Astrocyte (in vitro differentiated cells and primary cell): ENCODE results near the gene S100A1. TPM values are rescaled to one million over a fixed set of nuclear protein-coding genes. Genes with fewer than 3 reads are reported as not detected.

ENCODE experiments used
- DNase-seq: peaks from one replicate; pipeline ENCODE4 v3.0.0-alpha.2; 2010; ENCODE audit warnings: low read depth
- FAIRE-seq: peaks from 2 replicates; lab custom pipeline; 2011; peaks lifted over from hg19 to GRCh38; lab: Jason Lieb, UNC
- H2AFZ ChIP-seq: 2 replicates; pipeline ENCODE4 v1.6.0; 2012; ENCODE audit warnings: low read depth, low read length, inconsistent platforms
- H3K27ac ChIP-seq: 2 replicates; pipeline ENCODE4 v1.5.1; 2011; ENCODE audit warnings: low read depth, low read length, inconsistent platforms
- H3K27me3 ChIP-seq: 2 replicates; pipeline ENCODE4 v1.6.0; 2011; ENCODE audit warnings: low read length, inconsistent platforms; ENCODE audit not compliant: insufficient read depth
- H3K36me3 ChIP-seq: 2 replicates; pipeline ENCODE4 v1.5.1; 2011; ENCODE audit warnings: low read length, inconsistent platforms; ENCODE audit not compliant: insufficient read depth
- H3K4me1 ChIP-seq: 2 replicates; pipeline ENCODE4 v1.5.1; 2011; ENCODE audit warnings: low read length, inconsistent platforms; ENCODE audit not compliant: insufficient read depth
- H3K4me2 ChIP-seq: 2 replicates; pipeline ENCODE4 v1.6.0; 2012; ENCODE audit warnings: low read length, inconsistent platforms
- H3K4me3 ChIP-seq: 2 replicates; pipeline ENCODE4 v1.5.1; 2011; ENCODE audit warnings: low read depth, mild to moderate bottlenecking, low read length, inconsistent platforms; ENCODE audit not compliant: insufficient read depth
- H3K79me2 ChIP-seq: 2 replicates; pipeline ENCODE4 v1.6.0; 2012; ENCODE audit warnings: mild to moderate bottlenecking, low read length, inconsistent platforms; ENCODE audit not compliant: insufficient read depth
- H3K9ac ChIP-seq: 2 replicates; pipeline ENCODE4 v1.6.0; 2012; ENCODE audit warnings: mild to moderate bottlenecking, low read length, inconsistent platforms
- H3K9me3 ChIP-seq: 2 replicates; pipeline ENCODE4 v1.5.1; 2012; ENCODE audit warnings: low read depth, mild to moderate bottlenecking, low read length, inconsistent platforms; ENCODE audit not compliant: insufficient read depth
- H4K20me1 ChIP-seq: 2 replicates; pipeline ENCODE4 v1.6.0; 2012; ENCODE audit warnings: low read length, inconsistent platforms; ENCODE audit not compliant: insufficient read depth
- H3K27ac Mint-ChIP-seq: one replicate; pipeline ENCODE4 v1.8.0; 2021; ENCODE audit warnings: mild to moderate bottlenecking, mixed read lengths; ENCODE audit not compliant: unreplicated experiment
- H3K27me3 Mint-ChIP-seq: one replicate; pipeline ENCODE4 v1.8.0; 2021; ENCODE audit warnings: low read depth, mixed read lengths; ENCODE audit not compliant: unreplicated experiment
- H3K36me3 Mint-ChIP-seq: one replicate; pipeline ENCODE4 v1.8.0; 2021; ENCODE audit warnings: low read depth, mixed read lengths; ENCODE audit not compliant: unreplicated experiment
- H3K4me1 Mint-ChIP-seq: one replicate; pipeline ENCODE4 v1.8.0; 2021; ENCODE audit warnings: low read depth, mixed read lengths; ENCODE audit not compliant: unreplicated experiment
- H3K4me3 Mint-ChIP-seq: one replicate; pipeline ENCODE4 v1.8.0; 2021; ENCODE audit warnings: mild to moderate bottlenecking, moderate library complexity, mixed read lengths; ENCODE audit not compliant: unreplicated experiment
- H3K9me3 Mint-ChIP-seq: one replicate; pipeline ENCODE4 v1.8.0; 2021; ENCODE audit warnings: mild to moderate bottlenecking, mixed read lengths; ENCODE audit not compliant: unreplicated experiment
- EZH2 ChIP-seq: IDR thresholded peaks from 2 replicates; pipeline ENCODE4 v1.6.1; 2012; ENCODE audit warnings: mild to moderate bottlenecking, low read length, inconsistent platforms; ENCODE audit not compliant: insufficient read depth
- total RNA-seq: library from RNA; stranded (reverse); gene quantifications from 2 replicates; pipeline ENCODE4 v1.2.1, GENCODE V29; 2021
- TF ChIP-seq, protein P1 (sequence below): IDR thresholded peaks from 2 replicates; pipeline ENCODE4 v1.5.1; 2011; ENCODE audit warnings: low read depth, mild to moderate bottlenecking, inconsistent platforms, low read length, moderate library complexity; ENCODE audit not compliant: insufficient read depth

The S100A1 gene
- total RNA-seq, 1 donor from 2014 or later, result 1.7 TPM

GRCh38 chr1:153649137-153649862, 21.1 kb downstream of the S100A1 start:
- H3K27ac ChIP-seq, result no peak overlapping the region
- peaks cover 9% of the 10 kb centered on the region for H3K4me1 Mint-ChIP-seq
- TF ChIP-seq, protein P1, sequence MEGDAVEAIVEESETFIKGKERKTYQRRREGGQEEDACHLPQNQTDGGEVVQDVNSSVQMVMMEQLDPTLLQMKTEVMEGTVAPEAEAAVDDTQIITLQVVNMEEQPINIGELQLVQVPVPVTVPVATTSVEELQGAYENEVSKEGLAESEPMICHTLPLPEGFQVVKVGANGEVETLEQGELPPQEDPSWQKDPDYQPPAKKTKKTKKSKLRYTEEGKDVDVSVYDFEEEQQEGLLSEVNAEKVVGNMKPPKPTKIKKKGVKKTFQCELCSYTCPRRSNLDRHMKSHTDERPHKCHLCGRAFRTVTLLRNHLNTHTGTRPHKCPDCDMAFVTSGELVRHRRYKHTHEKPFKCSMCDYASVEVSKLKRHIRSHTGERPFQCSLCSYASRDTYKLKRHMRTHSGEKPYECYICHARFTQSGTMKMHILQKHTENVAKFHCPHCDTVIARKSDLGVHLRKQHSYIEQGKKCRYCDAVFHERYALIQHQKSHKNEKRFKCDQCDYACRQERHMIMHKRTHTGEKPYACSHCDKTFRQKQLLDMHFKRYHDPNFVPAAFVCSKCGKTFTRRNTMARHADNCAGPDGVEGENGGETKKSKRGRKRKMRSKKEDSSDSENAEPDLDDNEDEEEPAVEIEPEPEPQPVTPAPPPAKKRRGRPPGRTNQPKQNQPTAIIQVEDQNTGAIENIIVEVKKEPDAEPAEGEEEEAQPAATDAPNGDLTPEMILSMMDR, result no peak
- TF ChIP-seq EZH2, result no peak
- H3K9me3 Mint-ChIP-seq, result peaks cover 2% of the 10 kb centered on the region
- no peaks in the 10 kb centered on the region for H3K27me3 Mint-ChIP-seq
- peaks cover 18% of the 10 kb centered on the region for H4K20me1 ChIP-seq
- H3K36me3 ChIP-seq, result peaks cover 18% of the 10 kb centered on the region
- H3K27me3 ChIP-seq, result no peaks in the 10 kb centered on the region
- H3K4me2 ChIP-seq, result no peak overlapping the region
- H2AFZ ChIP-seq, result no peak overlapping the region
- peaks cover 5% of the 10 kb centered on the region for H3K79me2 ChIP-seq
- no peak overlapping the region for H3K4me3 Mint-ChIP-seq
- peaks cover 11% of the 10 kb centered on the region for H3K36me3 Mint-ChIP-seq
- H3K9me3 ChIP-seq, result no peaks in the 10 kb centered on the region
- FAIRE-seq (no peak), DNase-seq (no peak)
- H3K4me3 ChIP-seq, result no peak overlapping the region
- H3K27ac Mint-ChIP-seq, result no peak overlapping the region
- H3K4me1 ChIP-seq, result peaks cover 6% of the 10 kb centered on the region
- H3K9ac ChIP-seq, result no peak overlapping the region

GRCh38 chr1:153649863-153650235, 21.6 kb downstream of the S100A1 start:
- Mint-ChIP-seq H3K9me3 (peaks cover 2% of the 10 kb centered on the region), H3K27me3 (no peaks in the 10 kb centered on the region), H3K36me3 (peaks cover 10% of the 10 kb centered on the region), H3K4me1 (peaks cover 9% of the 10 kb centered on the region), H3K27ac (no peak overlapping the region), H3K4me3 (no peak overlapping the region)
- peaks cover 12% of the 10 kb centered on the region for H4K20me1 ChIP-seq
- no peaks in the 10 kb centered on the region for H3K79me2 ChIP-seq
- no peak overlapping the region for H3K27ac ChIP-seq
- no peaks in the 10 kb centered on the region for H3K27me3 ChIP-seq
- H3K4me2 ChIP-seq, result no peak overlapping the region
- peaks cover 6% of the 10 kb centered on the region for H3K4me1 ChIP-seq
- peaks cover 12% of the 10 kb centered on the region for H3K36me3 ChIP-seq
- no peak for FAIRE-seq
- H2AFZ ChIP-seq, result no peak overlapping the region
- no peak overlapping the region for H3K9ac ChIP-seq
- H3K9me3 ChIP-seq, result no peaks in the 10 kb centered on the region
- no peak for TF ChIP-seq EZH2
- TF ChIP-seq, protein P1, result no peak
- no peak for DNase-seq
- H3K4me3 ChIP-seq, result no peak overlapping the region

DNA sequence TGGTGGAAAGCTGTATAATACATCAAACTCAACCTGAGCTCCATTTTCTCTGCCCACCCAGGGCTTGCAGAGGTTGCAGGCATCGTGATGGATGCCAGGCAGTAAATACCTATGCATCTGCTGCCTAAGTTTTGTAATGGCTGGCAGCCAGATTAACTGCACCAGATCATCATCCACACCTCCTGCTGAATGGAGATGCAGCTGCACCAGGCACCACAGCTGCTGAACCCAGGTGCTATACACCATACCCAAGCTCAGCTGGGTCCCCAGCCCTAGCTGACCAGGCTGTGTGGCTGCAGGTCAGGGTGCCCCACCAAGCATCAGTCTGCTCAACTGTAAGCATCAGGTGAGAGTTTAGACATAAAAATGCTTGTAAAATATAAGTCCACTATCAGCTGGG, 23.5 kb downstream of the S100A1 start:
- no peak for FAIRE-seq
- H3K27ac Mint-ChIP-seq, result no peak overlapping the region
- Histone ChIP-seq H3K9ac (no peak overlapping the region), H3K79me2 (no peaks in the 10 kb centered on the region), H3K36me3 (no peaks in the 10 kb centered on the region), H3K4me3 (no peak overlapping the region), H3K27ac (no peak overlapping the region), H2AFZ (no peak overlapping the region), H3K4me1 (peaks cover 6% of the 10 kb centered on the region), H4K20me1 (no peaks in the 10 kb centered on the region), H3K4me2 (no peak overlapping the region), H3K27me3 (no peaks in the 10 kb centered on the region), H3K9me3 (no peaks in the 10 kb centered on the region)
- peaks cover 9% of the 10 kb centered on the region for H3K4me1 Mint-ChIP-seq
- H3K27me3 Mint-ChIP-seq, result no peaks in the 10 kb centered on the region
- TF ChIP-seq, protein P1, result no peak
- no peak for TF ChIP-seq EZH2
- DNase-seq, result no peak
- no peak overlapping the region for H3K4me3 Mint-ChIP-seq
- peaks cover 1% of the 10 kb centered on the region for H3K36me3 Mint-ChIP-seq
- peaks cover 2% of the 10 kb centered on the region for H3K9me3 Mint-ChIP-seq
